D721Med (cell line): ENCODE data around the gene CASZ1.

Source experiments
- DNase-seq: peaks from one replicate; pipeline ENCODE4 v3.0.0; 2011; ENCODE audit warnings: low spot score; ENCODE audit not compliant: insufficient read length
- FAIRE-seq: peaks from 2 replicates; lab custom pipeline; 2011; peaks lifted over from hg19 to GRCh38; lab: Jason Lieb, UNC
- TF ChIP-seq, protein P1 (sequence below): IDR thresholded peaks from 2 replicates; pipeline ENCODE4 v1.5.1; 2012; ENCODE audit warnings: mild to moderate bottlenecking, control low read depth; ENCODE audit not compliant: insufficient read depth; ENCODE audit errors: missing control alignments

The CASZ1 gene

GRCh38 chr1:10733474-10734366 lies 62.7 kb downstream of the CASZ1 start:
- TF ChIP-seq, protein P1, sequence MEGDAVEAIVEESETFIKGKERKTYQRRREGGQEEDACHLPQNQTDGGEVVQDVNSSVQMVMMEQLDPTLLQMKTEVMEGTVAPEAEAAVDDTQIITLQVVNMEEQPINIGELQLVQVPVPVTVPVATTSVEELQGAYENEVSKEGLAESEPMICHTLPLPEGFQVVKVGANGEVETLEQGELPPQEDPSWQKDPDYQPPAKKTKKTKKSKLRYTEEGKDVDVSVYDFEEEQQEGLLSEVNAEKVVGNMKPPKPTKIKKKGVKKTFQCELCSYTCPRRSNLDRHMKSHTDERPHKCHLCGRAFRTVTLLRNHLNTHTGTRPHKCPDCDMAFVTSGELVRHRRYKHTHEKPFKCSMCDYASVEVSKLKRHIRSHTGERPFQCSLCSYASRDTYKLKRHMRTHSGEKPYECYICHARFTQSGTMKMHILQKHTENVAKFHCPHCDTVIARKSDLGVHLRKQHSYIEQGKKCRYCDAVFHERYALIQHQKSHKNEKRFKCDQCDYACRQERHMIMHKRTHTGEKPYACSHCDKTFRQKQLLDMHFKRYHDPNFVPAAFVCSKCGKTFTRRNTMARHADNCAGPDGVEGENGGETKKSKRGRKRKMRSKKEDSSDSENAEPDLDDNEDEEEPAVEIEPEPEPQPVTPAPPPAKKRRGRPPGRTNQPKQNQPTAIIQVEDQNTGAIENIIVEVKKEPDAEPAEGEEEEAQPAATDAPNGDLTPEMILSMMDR, result no peak
- FAIRE-seq, result no peak
- no peak for DNase-seq

GRCh38 chr1:10730985-10731384 lies 65.5 kb downstream of the CASZ1 start:
- no peak for DNase-seq
- no peak for FAIRE-seq
- TF ChIP-seq, protein P1, result no peak

- TF ChIP-seq, protein P1, result no peak
- DNase-seq (no peak), FAIRE-seq (no peak)
These were observed 67.6 kb downstream of the CASZ1 start for GRCh38 chr1:10728595-10729410.

- TF ChIP-seq, protein P1, result no peak
- no peak for DNase-seq
- FAIRE-seq, result no peak
These were observed 68.7 kb downstream of the CASZ1 start for GRCh38 chr1:10727751-10728232.

DNA sequence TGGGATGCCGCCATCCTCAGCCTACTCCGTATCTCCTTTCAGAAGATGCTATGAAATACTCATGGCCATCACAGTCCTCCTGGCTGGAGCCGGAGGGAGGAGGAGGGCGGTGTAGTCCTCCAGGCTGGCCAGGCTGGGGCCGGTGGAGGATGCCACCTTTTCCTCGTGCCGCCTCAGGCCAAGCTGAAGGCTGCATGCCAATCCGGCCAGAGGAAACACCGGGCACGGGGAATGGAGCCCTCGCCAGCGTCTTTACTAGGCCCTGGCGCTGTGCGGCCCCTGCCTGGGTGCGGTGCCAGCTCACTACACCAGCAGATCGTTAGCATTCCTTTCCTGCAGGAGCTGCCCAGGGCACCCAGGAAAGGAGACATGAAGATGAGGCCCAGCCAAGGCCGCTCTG lies 70.1 kb downstream of the CASZ1 start:
- DNase-seq, result no peak
- TF ChIP-seq, protein P1, result no peak
- no peak for FAIRE-seq

- FAIRE-seq, result no peak
- TF ChIP-seq, protein P1, result no peak
- DNase-seq, result peak; percentile 68
These were observed 71.2 kb downstream of the CASZ1 start for GRCh38 chr1:10724948-10725847.
